H9 (cell line): ENCODE data around the gene RASGRF2. TPM values are rescaled to one million over a fixed set of nuclear protein-coding genes. Genes with fewer than 3 reads are reported as not detected.

ENCODE experiments used
- DNase-seq: peaks from one replicate; pipeline ENCODE4 v3.0.0-alpha.2; 2017
- H2AFZ ChIP-seq: one replicate; pipeline ENCODE4 v1.6.1; 2013; ENCODE audit warnings: mild to moderate bottlenecking, low read length, control low read depth, moderate library complexity
- H2AK5ac ChIP-seq: 2 replicates; pipeline ENCODE4 v1.6.1; 2013; ENCODE audit warnings: low read length, control low read depth, mixed read lengths; ENCODE audit not compliant: insufficient read length
- H2BK120ac ChIP-seq: one replicate; pipeline ENCODE4 v1.6.1; 2013; ENCODE audit warnings: low read depth, mild to moderate bottlenecking, low read length, control low read depth, inconsistent platforms; ENCODE audit not compliant: poor library complexity, severe bottlenecking
- H2BK12ac ChIP-seq: 2 replicates; pipeline ENCODE4 v1.6.1; 2013; ENCODE audit warnings: low read length, control low read depth, mixed read lengths, low read depth; ENCODE audit not compliant: insufficient read length
- H2BK15ac ChIP-seq: 2 replicates; pipeline ENCODE4 v1.6.1; 2013; ENCODE audit warnings: low read depth, low read length, control low read depth
- H2BK20ac ChIP-seq: one replicate; pipeline ENCODE4 v1.6.1; 2013; ENCODE audit warnings: low read depth, mild to moderate bottlenecking, low read length, control low read depth, inconsistent platforms; ENCODE audit not compliant: poor library complexity, severe bottlenecking
- H2BK5ac ChIP-seq: 2 replicates; pipeline ENCODE4 v1.6.1; 2013; ENCODE audit warnings: low read length, control low read depth, mixed read lengths; ENCODE audit not compliant: insufficient read length
- H3K14ac ChIP-seq: 2 replicates; pipeline ENCODE4 v1.6.1; 2013; ENCODE audit warnings: low read length, control low read depth; ENCODE audit not compliant: insufficient read depth
- H3K18ac ChIP-seq: 2 replicates; pipeline ENCODE4 v1.6.1; 2013; ENCODE audit warnings: low read depth, mild to moderate bottlenecking, mixed read lengths, low read length, control low read depth; ENCODE audit not compliant: insufficient read length
- H3K23ac ChIP-seq: 2 replicates; pipeline ENCODE4 v1.6.1; 2013; ENCODE audit warnings: low read length, control low read depth, mixed read lengths, low read depth; ENCODE audit not compliant: insufficient read length
- H3K23me2 ChIP-seq: 2 replicates; pipeline ENCODE4 v1.6.1; 2013; ENCODE audit warnings: low read depth, mild to moderate bottlenecking, mixed read lengths, low read length, control low read depth; ENCODE audit not compliant: insufficient read length, poor library complexity, severe bottlenecking
- H3K27ac ChIP-seq: 2 replicates; pipeline ENCODE4 v1.5.1; 2013; ENCODE audit warnings: low read length, control low read depth, mixed read lengths, low read depth; ENCODE audit not compliant: insufficient read length
- H3K27me3 ChIP-seq: 2 replicates; pipeline ENCODE4 v1.6.1; 2013; ENCODE audit warnings: low read length, control low read depth, inconsistent platforms; ENCODE audit not compliant: insufficient read depth
- H3K4ac ChIP-seq: 2 replicates; pipeline ENCODE4 v1.6.1; 2013; ENCODE audit warnings: low read depth, mild to moderate bottlenecking, control low read depth, inconsistent platforms, low read length, moderate library complexity
- H3K4me1 ChIP-seq: 2 replicates; pipeline ENCODE4 v1.6.1; 2013; ENCODE audit warnings: low read length, control low read depth, inconsistent platforms; ENCODE audit not compliant: insufficient read depth
- H3K4me2 ChIP-seq: 2 replicates; pipeline ENCODE4 v1.6.1; 2013; ENCODE audit warnings: low read length, control low read depth, mixed read lengths; ENCODE audit not compliant: insufficient read length, insufficient read depth
- H3K56ac ChIP-seq: 2 replicates; pipeline ENCODE4 v1.6.1; 2013; ENCODE audit warnings: low read depth, mild to moderate bottlenecking, mixed read lengths, low read length, control low read depth; ENCODE audit not compliant: insufficient read length
- H3K79me1 ChIP-seq: 2 replicates; pipeline ENCODE4 v1.6.1; 2013; ENCODE audit warnings: low read depth, mild to moderate bottlenecking, moderate library complexity, low read length, control low read depth, inconsistent platforms; ENCODE audit not compliant: insufficient read depth, poor library complexity, severe bottlenecking
- H3K79me2 ChIP-seq: 2 replicates; pipeline ENCODE4 v1.6.1; 2013; ENCODE audit warnings: low read length, control low read depth, inconsistent platforms; ENCODE audit not compliant: insufficient read depth
- H3K9ac ChIP-seq: 2 replicates; pipeline ENCODE4 v1.6.1; 2013; ENCODE audit warnings: low read length, control low read depth, mixed read lengths; ENCODE audit not compliant: insufficient read length; ENCODE audit errors: extremely low read depth
- H3K9me3 ChIP-seq: one replicate; pipeline ENCODE4 v1.6.1; 2013; ENCODE audit warnings: low read depth, low read length, inconsistent platforms; ENCODE audit not compliant: control insufficient read depth
- H3T11ph ChIP-seq: one replicate; pipeline ENCODE4 v1.6.1; 2013; ENCODE audit warnings: mild to moderate bottlenecking, low read length, control low read depth, inconsistent platforms
- H4K20me1 ChIP-seq: one replicate; pipeline ENCODE4 v1.6.1; 2013; ENCODE audit not compliant: control insufficient read depth, insufficient read length, insufficient read depth
- H4K5ac ChIP-seq: 2 replicates; pipeline ENCODE4 v1.6.1; 2013; ENCODE audit warnings: low read depth, mild to moderate bottlenecking, mixed read lengths, low read length, control low read depth; ENCODE audit not compliant: insufficient read length
- H4K8ac ChIP-seq: replicated peaks from 2 replicates; pipeline ENCODE4 v1.6.1; 2013; ENCODE audit warnings: low read length, control low read depth, mixed read lengths, low read depth; ENCODE audit not compliant: insufficient read length
- H4K91ac ChIP-seq: 2 replicates; pipeline ENCODE4 v1.6.1; 2013; ENCODE audit warnings: low read depth, mild to moderate bottlenecking, moderate library complexity, mixed read lengths, low read length, control low read depth; ENCODE audit not compliant: insufficient read length
- H3K27ac Mint-ChIP-seq, 3 experiments: 2 replicates in 2 of 3; 3 replicates in 1 of 3; pipeline ENCODE4 v1.8.0; 2020 to 2021; ENCODE audit warnings: mixed read lengths in 3 of 3, mild to moderate bottlenecking in 1 of 3, moderate library complexity in 1 of 3
- H3K27me3 Mint-ChIP-seq: 2 replicates; pipeline ENCODE4 v1.8.0; 2021; ENCODE audit warnings: low read depth, mild to moderate bottlenecking, moderate library complexity, mixed read lengths
- H3K36me3 Mint-ChIP-seq, 3 experiments: 2 replicates in 2 of 3; 3 replicates in 1 of 3; pipeline ENCODE4 v1.8.0; 2020 to 2021; ENCODE audit warnings: low read depth in 3 of 3, mixed read lengths in 3 of 3; ENCODE audit not compliant: insufficient read depth in 1 of 3
- H3K4me1 Mint-ChIP-seq, 2 experiments: 2 replicates each; pipeline ENCODE4 v1.8.0; 2020; ENCODE audit warnings: mixed read lengths in 2 of 2
- H3K4me3 Mint-ChIP-seq, 2 experiments: 2 replicates in 1 of 2; 3 replicates in 1 of 2; pipeline ENCODE4 v1.8.0; 2020 to 2021; ENCODE audit warnings: mild to moderate bottlenecking in 2 of 2, mixed read lengths in 2 of 2, moderate library complexity in 1 of 2
- H3K9me3 Mint-ChIP-seq, 2 experiments: 2 replicates in 1 of 2; 3 replicates in 1 of 2; pipeline ENCODE4 v1.8.0; 2020; ENCODE audit warnings: mild to moderate bottlenecking in 2 of 2, mixed read lengths in 2 of 2, moderate library complexity in 1 of 2
- CTCF ChIP-seq: fragments of 200-600 bp; sonication (generic); conservative IDR thresholded peaks from 3 replicates; pipeline ENCODE4 v1.8.0; 2021; ENCODE audit warnings: antibody characterized with exemption, mild to moderate bottlenecking
- WGBS: extraction: QIAGEN DNeasy Blood & Tissue Kit; methylation state at CpG from one replicate; pipeline ENCODE4 v1.1.7; 2013; ENCODE audit warnings: missing lambda C conversion rate, low lambda C conversion rate, mixed read lengths; ENCODE audit not compliant: insufficient read length; ENCODE audit errors: extremely low coverage; 5-methylcytosine and 5-hydroxymethylcytosine counted together
- total RNA-seq: library from RNA; stranded (reverse); gene quantifications from 2 replicates; pipeline ENCODE4 v1.2.1, GENCODE V29; 2021

The RASGRF2 gene
- total RNA-seq, 1 experiment from 2014 or later, result 13.5 TPM

- no peak overlapping the region for H2BK5ac ChIP-seq
- no peaks in the 10 kb centered on the region for H4K20me1 ChIP-seq
- H3K14ac ChIP-seq, result no peak overlapping the region
- no peak overlapping the region for H3K18ac ChIP-seq
- no CpG with 5 or more reads among the region's 3 CpGs for WGBS
- Mint-ChIP-seq H3K27me3 (no peaks in the 10 kb centered on the region), H3K4me3 (no peak overlapping the region), H3K4me1 (0 out of 4 replicates have a peak, but pooled peaks cover 2 to 8% of the 10 kb centered on the region in 2 experiments), H3K9me3 (no peaks in the 10 kb centered on the region), H3K27ac (peak overlapping the region in 1 of 3 experiments; percentile 7; a peak in 1 of 7 replicates), H3K36me3 (peaks cover 0 to 2% (median 0%) of the 10 kb centered on the region in 3 experiments; a peak in 1 of 7 replicates)
- DNase-seq, result peak; percentile 78
- no peak overlapping the region for H3K4me2 ChIP-seq
- H2AK5ac ChIP-seq, result no peak overlapping the region
- no peaks in the 10 kb centered on the region for H3K9me3 ChIP-seq
- no peak overlapping the region for H4K5ac ChIP-seq
- H3K4me1 ChIP-seq, result no peaks in the 10 kb centered on the region
- H3K27ac ChIP-seq, result no peak overlapping the region
- H2BK12ac ChIP-seq, result no peak overlapping the region
- no peak overlapping the region for H3K9ac ChIP-seq
- no peak overlapping the region for H3K4ac ChIP-seq
- no peaks in the 10 kb centered on the region for H3K23me2 ChIP-seq
- H3K56ac ChIP-seq, result no peak overlapping the region
- no peak overlapping the region for H2BK15ac ChIP-seq
- H2BK20ac ChIP-seq, result no peak overlapping the region
- H3K79me2 ChIP-seq, result no peaks in the 10 kb centered on the region
- H3K79me1 ChIP-seq, result no peaks in the 10 kb centered on the region
- no peaks in the 10 kb centered on the region for H3K27me3 ChIP-seq
- no peak overlapping the region for H3K23ac ChIP-seq
- H2AFZ ChIP-seq, result no peak overlapping the region
- H4K8ac ChIP-seq, result no peak overlapping the region
- no peak overlapping the region for H3T11ph ChIP-seq
- TF ChIP-seq CTCF, result peak; percentile 83
- H2BK120ac ChIP-seq, result no peak overlapping the region
- H4K91ac ChIP-seq, result no peak overlapping the region
Observed at GRCh38 chr5:81165493-81166119, 205.4 kb downstream of the RASGRF2 start.
